ENCODE measurements around the gene FAM120A.

Gene FAM120A

GRCh38 chr9:93452710-93453046 lies 1.2 kb downstream of the FAM120A start:
- TF ChIP-seq ZFX (IDR thresholded peaks at IDR 0.05): no peak
- TF ChIP-seq, protein P1, sequence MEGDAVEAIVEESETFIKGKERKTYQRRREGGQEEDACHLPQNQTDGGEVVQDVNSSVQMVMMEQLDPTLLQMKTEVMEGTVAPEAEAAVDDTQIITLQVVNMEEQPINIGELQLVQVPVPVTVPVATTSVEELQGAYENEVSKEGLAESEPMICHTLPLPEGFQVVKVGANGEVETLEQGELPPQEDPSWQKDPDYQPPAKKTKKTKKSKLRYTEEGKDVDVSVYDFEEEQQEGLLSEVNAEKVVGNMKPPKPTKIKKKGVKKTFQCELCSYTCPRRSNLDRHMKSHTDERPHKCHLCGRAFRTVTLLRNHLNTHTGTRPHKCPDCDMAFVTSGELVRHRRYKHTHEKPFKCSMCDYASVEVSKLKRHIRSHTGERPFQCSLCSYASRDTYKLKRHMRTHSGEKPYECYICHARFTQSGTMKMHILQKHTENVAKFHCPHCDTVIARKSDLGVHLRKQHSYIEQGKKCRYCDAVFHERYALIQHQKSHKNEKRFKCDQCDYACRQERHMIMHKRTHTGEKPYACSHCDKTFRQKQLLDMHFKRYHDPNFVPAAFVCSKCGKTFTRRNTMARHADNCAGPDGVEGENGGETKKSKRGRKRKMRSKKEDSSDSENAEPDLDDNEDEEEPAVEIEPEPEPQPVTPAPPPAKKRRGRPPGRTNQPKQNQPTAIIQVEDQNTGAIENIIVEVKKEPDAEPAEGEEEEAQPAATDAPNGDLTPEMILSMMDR (conservative IDR thresholded peaks at IDR 0.05): no peak
- peak overlapping the region; percentile 99 for H3K27ac ChIP-seq

DNA sequence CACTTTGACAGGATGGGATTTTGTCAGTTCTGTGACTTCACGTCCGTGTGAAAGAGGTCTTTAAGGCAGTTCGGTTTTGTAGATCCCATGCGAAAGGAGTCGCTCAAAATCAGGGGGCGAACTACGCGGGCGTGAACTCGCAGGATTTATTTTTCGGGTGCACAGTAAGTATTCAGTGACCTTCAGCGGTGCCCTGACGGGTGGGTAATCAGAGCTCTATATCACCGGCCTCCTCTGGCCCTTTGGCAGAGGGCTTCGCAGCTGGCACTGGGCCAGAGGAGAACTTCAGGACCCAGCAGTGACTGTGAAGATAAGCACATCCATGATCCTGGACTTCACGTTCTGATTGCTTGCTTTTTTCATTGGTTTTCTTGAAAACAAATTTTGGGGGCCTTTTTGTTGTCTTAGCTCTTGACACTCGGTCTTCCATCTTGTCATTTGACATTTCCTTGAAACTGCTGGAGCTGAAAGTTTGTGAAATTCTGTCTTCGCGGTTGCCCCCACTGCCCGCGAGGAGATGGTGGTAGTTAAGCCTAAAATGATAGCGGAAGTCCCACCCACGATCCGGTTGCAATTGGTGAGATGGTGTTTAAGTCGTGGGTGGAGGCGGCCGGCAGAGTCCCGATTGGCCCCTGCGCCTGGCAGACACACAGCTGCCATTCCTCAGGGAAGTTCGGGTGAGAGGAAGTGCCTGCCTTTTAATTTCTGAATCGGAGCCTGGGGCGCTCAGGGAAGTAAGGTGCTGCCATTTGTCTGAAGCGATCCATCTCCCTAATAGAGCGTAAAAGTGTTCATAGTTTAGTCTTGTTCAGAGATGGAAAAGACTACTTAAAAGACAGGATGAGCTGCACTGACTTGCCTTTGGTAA lies 1.8 kb downstream of the FAM120A start, which contains the start of gene FAM120AOS:
Gene FAM120AOS, minus strand, starts transcription at position 535 of the 868 bp plus-strand sequence. CDS start 872 bp downstream, outside the sequence.
- no peak for TF ChIP-seq ZFX (IDR thresholded peaks at IDR 0.05)
- TF ChIP-seq, protein P1 (conservative IDR thresholded peaks at IDR 0.05): no peak

GRCh38 chr9:93456022-93456421 lies 4.5 kb downstream of the FAM120A start:
- H3K27ac ChIP-seq: no peak overlapping the region
- TF ChIP-seq, protein P1 (conservative IDR thresholded peaks at IDR 0.05): no peak
- TF ChIP-seq ZFX (IDR thresholded peaks at IDR 0.05): no peak

More for the DNA sequence above, 1.8 kb downstream of the FAM120A start, which contains the start of gene FAM120AOS:
- H3K27ac ChIP-seq: peak within 1 kb of the TSS; percentile 99

GRCh38 chr9:93456504-93456903 lies 5.0 kb downstream of the FAM120A start:
- H3K27ac ChIP-seq: no peak overlapping the region
- TF ChIP-seq, protein P1 (conservative IDR thresholded peaks at IDR 0.05): no peak
- TF ChIP-seq ZFX (IDR thresholded peaks at IDR 0.05): no peak

DNA sequence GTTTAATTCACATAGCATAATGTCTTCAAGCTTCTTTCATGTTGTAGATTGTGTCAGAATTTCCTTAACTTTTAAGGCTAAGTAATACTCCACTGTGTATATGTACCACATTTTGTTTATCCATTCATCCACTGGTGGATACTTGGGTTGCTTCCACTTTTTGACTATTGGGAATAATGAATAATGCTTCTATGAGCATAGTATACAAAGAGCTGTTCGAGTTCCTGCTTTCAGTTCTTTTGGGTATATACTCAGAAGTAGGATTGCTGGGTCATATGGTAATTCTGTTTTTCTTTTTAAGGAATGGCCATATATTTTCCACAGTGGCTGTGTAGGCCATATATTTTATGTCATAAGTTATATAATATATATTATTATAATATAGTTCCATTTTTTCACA lies 5.5 kb downstream of the FAM120A start:
- no peak overlapping the region for H3K27ac ChIP-seq
- TF ChIP-seq, protein P1 (conservative IDR thresholded peaks at IDR 0.05): no peak
- TF ChIP-seq ZFX (IDR thresholded peaks at IDR 0.05): no peak

GRCh38 chr9:93458712-93459111 lies 7.2 kb downstream of the FAM120A start:
- H3K27ac ChIP-seq: no peak overlapping the region
- TF ChIP-seq, protein P1 (conservative IDR thresholded peaks at IDR 0.05): no peak
- no peak for TF ChIP-seq ZFX (IDR thresholded peaks at IDR 0.05)

DNA sequence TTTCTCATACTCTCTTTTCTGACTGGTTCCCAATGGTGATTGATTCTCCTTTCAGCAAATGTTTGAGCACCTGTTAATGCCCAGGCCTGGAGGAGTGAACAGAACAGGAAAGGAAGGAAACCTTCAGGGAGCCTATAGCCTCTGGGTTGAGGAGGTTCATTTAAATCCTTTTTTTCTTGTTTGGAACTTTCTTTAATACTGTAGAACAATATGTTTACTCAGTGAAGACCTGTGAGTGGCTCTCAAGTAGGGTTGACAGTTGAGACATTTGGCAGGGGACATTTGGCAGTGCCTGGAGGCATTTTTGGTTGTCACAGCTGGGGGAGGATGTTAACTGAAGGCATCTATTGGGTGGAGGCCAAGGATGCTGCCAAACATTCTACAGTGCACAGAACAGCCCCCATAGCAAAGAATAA lies 8.0 kb downstream of the FAM120A start:
- TF ChIP-seq ZFX (IDR thresholded peaks at IDR 0.05): no peak
- TF ChIP-seq, protein P1 (conservative IDR thresholded peaks at IDR 0.05): no peak
- H3K27ac ChIP-seq: no peak overlapping the region

All from C4-2B (cell line).